Endothelial cell of umbilical vein (primary cell): ENCODE results near the gene SLC4A4. TPM values are rescaled to one million over a fixed set of nuclear protein-coding genes. Genes with fewer than 3 reads are reported as not detected.

Experiments used
- BruUV-seq: library from RNA; stranded (reverse); fragments of 400-500 nt; replicated peaks from 2 replicates; lab custom pipeline; 2021; lab: Mats Ljungman, UMichigan
- CTCF ChIA-PET: fragments of 300-600, 350-600 bp; sonication (Branson Sonifier 250); formaldehyde crosslinking; loops from one replicate; lab custom pipeline; 2021; ENCODE audit warnings: antibody characterized with exemption, inconsistent platforms; lab: Charles Lee
- POLR2A ChIA-PET: fragments of 300-600, 350-600 bp; sonication (Branson Sonifier 250); formaldehyde crosslinking; loops from one replicate; lab custom pipeline; 2021; ENCODE audit warnings: antibody characterized with exemption, inconsistent platforms; lab: Charles Lee
- DNase-seq: peaks from one replicate; pipeline ENCODE4 v3.0.0-alpha.2; 2011; ENCODE audit warnings: low read depth, low spot score
- FAIRE-seq: peaks from 2 replicates; lab custom pipeline; 2011; peaks lifted over from hg19 to GRCh38; lab: Jason Lieb, UNC
- H2AFZ ChIP-seq: 2 replicates; pipeline ENCODE4 v1.6.0; 2012; ENCODE audit warnings: low read depth, low read length, control low read depth, inconsistent platforms
- H3K27ac ChIP-seq: 2 replicates; pipeline ENCODE4 v1.5.1; 2011; ENCODE audit warnings: low read depth, mild to moderate bottlenecking, control low read depth, low read length, moderate library complexity; ENCODE audit not compliant: insufficient read depth
- H3K27me3 ChIP-seq, 2 experiments: 2 replicates each; pipeline versions ENCODE4 v1.6.0 to v1.6.1; 2011; ENCODE audit warnings: low read length in 2 of 2, mixed read lengths in 1 of 2; ENCODE audit not compliant: control insufficient read depth in 2 of 2, insufficient read depth in 2 of 2
- H3K36me3 ChIP-seq, 2 experiments: 2 replicates in 1 of 2; 3 replicates in 1 of 2; pipeline ENCODE4 v1.5.1; 2011; ENCODE audit warnings: low read length in 2 of 2, mild to moderate bottlenecking in 1 of 2, moderate library complexity in 1 of 2; ENCODE audit not compliant: control insufficient read depth in 2 of 2, insufficient read depth in 2 of 2; ENCODE audit errors: extremely low read depth in 1 of 2
- H3K4me1 ChIP-seq: 3 replicates; pipeline ENCODE4 v1.5.1; 2011; ENCODE audit warnings: mild to moderate bottlenecking, low read length; ENCODE audit not compliant: control insufficient read depth, insufficient read depth; ENCODE audit errors: extremely low read depth
- H3K4me2 ChIP-seq: 2 replicates; pipeline ENCODE4 v1.6.1; 2011; ENCODE audit warnings: low read length, control low read depth, mixed read lengths; ENCODE audit not compliant: insufficient read depth
- H3K4me3 ChIP-seq, 3 experiments: fragments of 200-600 bp in 1 of 3; sonication (generic), shearing (Covaris generic) in 1 of 3; replicated peaks in 1 of 3; 2 replicates each; pipeline ENCODE4 v1.5.1; 2011 to 2016; ENCODE audit warnings: control low read depth in 3 of 3, low read length in 3 of 3, mild to moderate bottlenecking in 2 of 3, inconsistent platforms in 1 of 3, low read depth in 1 of 3, moderate library complexity in 1 of 3; ENCODE audit not compliant: insufficient read depth in 1 of 3
- H3K79me2 ChIP-seq: 2 replicates; pipeline ENCODE4 v1.6.0; 2012; ENCODE audit warnings: low read length, inconsistent platforms; ENCODE audit not compliant: control insufficient read depth, insufficient read depth
- H3K9ac ChIP-seq: replicated peaks from 2 replicates; pipeline ENCODE3; 2011; ENCODE audit warnings: low read length, control low read depth; ENCODE audit not compliant: insufficient read depth; ENCODE audit errors: extremely low read depth
- H3K9me1 ChIP-seq: replicated peaks from 3 replicates; pipeline ENCODE4 v1.6.0; 2011; ENCODE audit warnings: mild to moderate bottlenecking, low read length; ENCODE audit not compliant: control insufficient read depth, insufficient read depth; ENCODE audit errors: extremely low read depth
- H3K9me3 ChIP-seq: replicated peaks from 2 replicates; pipeline ENCODE4 v1.5.1; 2012; ENCODE audit warnings: low read length, inconsistent platforms; ENCODE audit not compliant: control insufficient read depth, insufficient read depth
- H4K20me1 ChIP-seq: replicated peaks from 2 replicates; pipeline ENCODE3; 2011; ENCODE audit warnings: mild to moderate bottlenecking, low read length; ENCODE audit not compliant: control insufficient read depth, insufficient read depth; ENCODE audit errors: extremely low read depth
- CTCF ChIP-seq, 2 donors: IDR thresholded peaks; 1 replicate in 1 of 2; 2 replicates in 1 of 2; pipeline ENCODE4 v1.5.1; 2011; ENCODE audit warnings: low read length in 2 of 2, mild to moderate bottlenecking in 2 of 2, moderate library complexity in 2 of 2, control low read depth in 1 of 2, inconsistent platforms in 1 of 2, low read depth in 1 of 2; ENCODE audit not compliant: insufficient read depth in 1 of 2; ENCODE audit errors: extremely low read depth in 1 of 2
- EZH2 ChIP-seq: IDR thresholded peaks from 2 replicates; pipeline ENCODE4 v1.6.1; 2012; ENCODE audit warnings: borderline replicate concordance, low read depth, mild to moderate bottlenecking, moderate library complexity, low read length, inconsistent platforms; ENCODE audit not compliant: severe bottlenecking
- FOS ChIP-seq: IDR thresholded peaks from 2 replicates; pipeline ENCODE4 v1.6.1; 2011; ENCODE audit warnings: mild to moderate bottlenecking, low read length, moderate library complexity, borderline replicate concordance; ENCODE audit not compliant: insufficient read depth
- GATA2 ChIP-seq: IDR thresholded peaks from 2 replicates; pipeline ENCODE4 v1.7.0; 2011; ENCODE audit warnings: low read depth, mild to moderate bottlenecking, moderate library complexity, mixed read lengths, low read length; ENCODE audit not compliant: insufficient read length, insufficient read depth
- JUN ChIP-seq: IDR thresholded peaks from 2 replicates; pipeline ENCODE4 v1.6.1; 2011; ENCODE audit warnings: borderline replicate concordance, low read depth; ENCODE audit not compliant: insufficient read length, insufficient read depth
- MYC ChIP-seq: IDR thresholded peaks from one replicate; pipeline ENCODE4 v1.6.1; 2011; ENCODE audit warnings: mild to moderate bottlenecking, low read depth, low read length
- POLR2A ChIP-seq: IDR thresholded peaks from 2 replicates; pipeline ENCODE4 v1.6.1; 2012; ENCODE audit warnings: low read depth, mild to moderate bottlenecking, control low read depth, low read length
- POLR2AphosphoS5 ChIP-seq: IDR thresholded peaks from 2 replicates; pipeline ENCODE4 v1.6.1; 2012; ENCODE audit warnings: low read depth, mild to moderate bottlenecking, control low read depth, low read length, moderate library complexity; ENCODE audit not compliant: insufficient read depth
- dilution Hi-C: fragments of 300-500 bp; cut with MboI; formaldehyde crosslinking; loops from one replicate; pipeline ENCODE4 v1.15.0; 2019; ENCODE audit warnings: low sequenced_read_pairs; ENCODE audit not compliant: extremely low pct_ligation_motif_present
- intact Hi-C: fragments of 100-400 bp; cut with micrococcal nuclease; formaldehyde crosslinking; loops from one replicate; pipeline ENCODE4 v1.10.0; 2022
- polyA plus RNA-seq, 4 experiments: library from polyadenylated mRNA; depleted of rRNA in 3 of 4; stranded (reverse) in 3 of 4; unstranded in 1 of 4; fragments of >200 nt; gene quantifications; 2 replicates each; pipeline versions ENCODE4 v1.2.1 to v1.2.3, GENCODE V29; 2011 to 2012; ENCODE audit warnings: missing spikeins in 1 of 4
- total RNA-seq: library from RNA; stranded (reverse); gene quantifications from 2 replicates; pipeline ENCODE4 v1.2.3, GENCODE V29; 2021
- TF ChIP-seq, protein P1 (sequence below): IDR thresholded peaks from 2 replicates; pipeline ENCODE4 v1.6.1; 2011; ENCODE audit not compliant: insufficient read depth, insufficient read length

Gene SLC4A4
- total and polyA plus RNA-seq, 2 donors (not counting 3 experiments of a cell fraction or from before 2014, with no cell fraction given), result not detected

GRCh38 chr4:71526637-71527406 is 188.0 kb downstream of the SLC4A4 start:
- no TSS peak for BruUV-seq
- H3K79me2 ChIP-seq, result no peaks in the 10 kb centered on the region
- H3K9ac ChIP-seq, result no peak overlapping the region
- H3K27ac ChIP-seq, result no peak overlapping the region
- H2AFZ ChIP-seq, result no peak overlapping the region
- H3K4me1 ChIP-seq, result no peaks in the 10 kb centered on the region
- H3K4me3 ChIP-seq, result no peak overlapping the region
- POLR2A ChIA-PET, result no interaction called here
- no peaks in the 10 kb centered on the region for H3K9me3 ChIP-seq
- FAIRE-seq (no peak), DNase-seq (no peak)
- no peaks in the 10 kb centered on the region for H3K9me1 ChIP-seq
- no peak overlapping the region for H3K4me2 ChIP-seq
- H4K20me1 ChIP-seq, result no peaks in the 10 kb centered on the region
- intact Hi-C loops, result no loop called here
- dilution Hi-C loops, result no loop called here
- TF ChIP-seq POLR2AphosphoS5 (no peak), JUN (no peak), MYC (no peak), GATA2 (no peak), FOS (no peak), CTCF (IDR thresholded peaks at IDR 0.05; ENCODE audit: extremely low read depth in 1 of 2, insufficient read depth in 1 of 2, low read depth in 1 of 2, low read length in 2 of 2) (no peak), EZH2 (no peak), POLR2A (no peak)
- TF ChIP-seq, protein P1, sequence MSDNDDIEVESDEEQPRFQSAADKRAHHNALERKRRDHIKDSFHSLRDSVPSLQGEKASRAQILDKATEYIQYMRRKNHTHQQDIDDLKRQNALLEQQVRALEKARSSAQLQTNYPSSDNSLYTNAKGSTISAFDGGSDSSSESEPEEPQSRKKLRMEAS, result no peak
- CTCF ChIA-PET, result no interaction called here
- H3K27me3 ChIP-seq, result no peaks in the 10 kb centered on the region
- H3K36me3 ChIP-seq, result no peaks in the 10 kb centered on the region
